ENCODE results near the gene ELFN2.

- no peak for TF ChIP-seq CTCF (conservative IDR thresholded peaks at IDR 0.05; ENCODE audit: low read length)
- TF ChIP-seq EZH2phosphoT487 (IDR thresholded peaks at IDR 0.05; ENCODE audit: borderline replicate concordance): no peak
These were observed 60.7 kb downstream of the ELFN2 start for GRCh38 chr22:37366601-37367000.

Measured in Loucy (cell line).